GM12872 (cell line): ENCODE results near the gene CUL7.

ENCODE experiments used
- TF ChIP-seq, protein P1 (sequence below): IDR thresholded peaks from 3 replicates; pipeline ENCODE4 v1.5.1; 2011; ENCODE audit warnings: low read depth, mild to moderate bottlenecking, low read length, moderate library complexity; ENCODE audit not compliant: insufficient read depth

CUL7 gene

GRCh38 chr6:43011207-43011606, 42.4 kb downstream of the CUL7 start:
- TF ChIP-seq, protein P1, sequence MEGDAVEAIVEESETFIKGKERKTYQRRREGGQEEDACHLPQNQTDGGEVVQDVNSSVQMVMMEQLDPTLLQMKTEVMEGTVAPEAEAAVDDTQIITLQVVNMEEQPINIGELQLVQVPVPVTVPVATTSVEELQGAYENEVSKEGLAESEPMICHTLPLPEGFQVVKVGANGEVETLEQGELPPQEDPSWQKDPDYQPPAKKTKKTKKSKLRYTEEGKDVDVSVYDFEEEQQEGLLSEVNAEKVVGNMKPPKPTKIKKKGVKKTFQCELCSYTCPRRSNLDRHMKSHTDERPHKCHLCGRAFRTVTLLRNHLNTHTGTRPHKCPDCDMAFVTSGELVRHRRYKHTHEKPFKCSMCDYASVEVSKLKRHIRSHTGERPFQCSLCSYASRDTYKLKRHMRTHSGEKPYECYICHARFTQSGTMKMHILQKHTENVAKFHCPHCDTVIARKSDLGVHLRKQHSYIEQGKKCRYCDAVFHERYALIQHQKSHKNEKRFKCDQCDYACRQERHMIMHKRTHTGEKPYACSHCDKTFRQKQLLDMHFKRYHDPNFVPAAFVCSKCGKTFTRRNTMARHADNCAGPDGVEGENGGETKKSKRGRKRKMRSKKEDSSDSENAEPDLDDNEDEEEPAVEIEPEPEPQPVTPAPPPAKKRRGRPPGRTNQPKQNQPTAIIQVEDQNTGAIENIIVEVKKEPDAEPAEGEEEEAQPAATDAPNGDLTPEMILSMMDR, result no peak

GRCh38 chr6:43009124-43009523, 44.5 kb downstream of the CUL7 start:
- TF ChIP-seq, protein P1, result peak; percentile 63

- TF ChIP-seq, protein P1, result no peak
Observed at GRCh38 chr6:43007126-43007525, 46.5 kb downstream of the CUL7 start.

DNA sequence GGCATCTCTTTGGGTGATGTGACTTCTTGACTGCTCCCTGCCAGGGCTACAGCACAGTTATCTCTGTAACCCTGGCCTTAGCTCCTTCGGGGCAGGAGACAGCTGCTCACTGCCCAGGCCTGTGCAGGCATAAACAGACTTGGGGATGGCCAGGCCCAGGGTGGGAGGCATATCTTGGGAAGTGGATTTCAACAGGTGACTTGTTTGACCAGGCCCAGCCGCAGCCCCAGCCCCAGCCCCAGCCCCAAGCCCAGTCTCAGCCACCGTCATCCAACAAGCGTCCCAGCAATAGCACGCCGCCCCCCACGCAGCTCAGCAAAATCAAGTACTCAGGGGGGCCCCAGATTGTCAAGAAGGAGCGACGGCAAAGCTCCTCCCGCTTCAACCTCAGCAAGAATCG, 47.4 kb downstream of the CUL7 start:
- TF ChIP-seq, protein P1, result no peak

GRCh38 chr6:43005844-43006243, 47.8 kb downstream of the CUL7 start:
- TF ChIP-seq, protein P1, result no peak

DNA sequence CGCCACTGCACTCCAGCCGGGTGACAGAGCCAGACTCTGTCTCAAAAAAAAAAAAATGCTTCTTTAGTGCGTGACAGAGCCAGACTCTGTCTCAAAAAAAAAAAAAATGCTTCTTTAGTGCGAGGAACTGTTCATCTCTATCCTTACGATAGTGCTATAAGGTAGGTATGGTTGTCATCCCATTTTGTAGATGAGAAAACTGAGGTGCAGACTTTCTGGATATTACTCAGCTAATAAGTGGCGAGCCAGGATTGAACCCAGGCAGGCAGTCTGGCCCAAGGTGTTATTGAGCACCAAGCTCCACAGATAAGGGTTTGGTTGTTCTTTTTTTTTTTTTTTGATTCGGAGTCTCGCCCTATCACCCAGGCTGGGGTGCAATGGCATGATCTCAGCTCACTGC, 51.8 kb downstream of the CUL7 start:
- TF ChIP-seq, protein P1, result no peak

DNA sequence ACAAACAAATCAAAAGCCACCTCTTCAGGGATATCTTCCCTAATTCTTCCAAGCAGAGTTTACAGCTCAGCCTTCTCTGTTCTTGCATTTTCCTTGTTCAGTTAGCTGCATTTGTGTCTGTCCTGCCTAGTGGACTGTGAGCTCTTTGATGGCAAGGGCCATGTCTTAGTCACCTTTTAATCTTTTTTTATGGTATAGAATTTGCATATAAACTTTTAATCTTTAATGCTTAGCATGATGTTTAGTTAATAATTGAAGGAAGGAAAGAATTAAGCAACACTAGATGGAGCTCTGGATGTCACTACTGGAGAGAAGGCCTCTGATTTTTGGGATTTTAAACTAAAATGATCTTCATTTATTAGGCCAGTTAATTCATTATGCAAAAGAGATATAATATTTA, 57.1 kb downstream of the CUL7 start:
- TF ChIP-seq, protein P1, result no peak

DNA sequence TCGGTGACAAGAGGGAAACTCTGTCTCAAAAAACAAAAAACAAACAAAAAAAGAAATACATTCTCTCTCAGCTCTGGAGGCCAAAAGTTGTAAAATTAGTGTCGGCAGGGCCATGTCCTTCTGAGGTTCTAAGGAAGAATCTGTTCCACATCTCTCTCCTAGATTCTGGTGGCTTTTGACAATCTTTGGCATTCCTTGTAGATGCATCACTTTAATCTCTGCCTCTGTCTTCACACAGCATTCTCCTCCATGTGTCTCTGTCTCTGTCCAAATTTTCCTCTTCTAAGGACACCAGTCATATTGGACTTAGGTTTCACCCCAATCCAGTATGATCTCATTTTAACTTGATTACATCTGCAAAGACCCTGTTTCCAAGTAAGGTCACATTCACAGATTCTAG, 60.2 kb downstream of the CUL7 start:
- TF ChIP-seq, protein P1, result no peak
